ENCODE data around the gene TRMT1.

DNA sequence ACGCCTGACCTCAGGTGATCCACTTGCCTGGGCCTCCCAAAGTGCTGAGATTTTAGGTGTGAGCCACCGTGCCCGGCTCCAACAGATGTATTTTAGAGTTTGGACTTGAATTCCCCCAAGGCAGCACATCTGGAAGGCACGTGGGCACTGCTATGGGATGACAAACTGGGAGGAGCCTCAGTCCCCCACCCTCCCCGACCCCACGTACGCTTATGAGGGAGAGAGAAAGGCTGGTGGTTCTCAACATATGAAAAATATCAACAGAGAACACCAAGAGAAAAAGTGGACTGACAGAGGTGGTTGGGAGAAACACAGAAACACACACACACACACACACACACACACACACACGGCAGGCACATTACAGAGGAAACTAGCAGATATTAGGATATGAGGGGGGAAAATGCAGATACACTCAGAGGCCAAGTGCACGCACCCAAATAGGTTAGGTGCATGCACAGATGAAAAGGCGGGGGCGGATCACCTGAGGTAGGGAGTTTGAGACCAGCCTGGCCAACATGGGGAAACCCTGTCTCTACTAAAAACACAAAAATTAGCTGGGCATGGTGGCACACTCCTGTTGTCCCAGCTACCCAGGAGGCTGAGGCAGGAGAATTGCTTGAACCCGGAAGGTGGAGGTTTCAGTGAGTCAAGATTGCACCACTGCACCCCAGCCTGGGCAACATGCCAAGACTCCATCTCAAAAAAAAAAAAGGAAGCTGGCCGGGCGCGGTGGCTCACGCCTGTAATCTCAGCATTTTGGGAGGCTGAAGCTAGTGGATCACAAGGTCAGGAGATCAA is 30.4 kb upstream of the TRMT1 start:
- TF ChIP-seq, protein P1, sequence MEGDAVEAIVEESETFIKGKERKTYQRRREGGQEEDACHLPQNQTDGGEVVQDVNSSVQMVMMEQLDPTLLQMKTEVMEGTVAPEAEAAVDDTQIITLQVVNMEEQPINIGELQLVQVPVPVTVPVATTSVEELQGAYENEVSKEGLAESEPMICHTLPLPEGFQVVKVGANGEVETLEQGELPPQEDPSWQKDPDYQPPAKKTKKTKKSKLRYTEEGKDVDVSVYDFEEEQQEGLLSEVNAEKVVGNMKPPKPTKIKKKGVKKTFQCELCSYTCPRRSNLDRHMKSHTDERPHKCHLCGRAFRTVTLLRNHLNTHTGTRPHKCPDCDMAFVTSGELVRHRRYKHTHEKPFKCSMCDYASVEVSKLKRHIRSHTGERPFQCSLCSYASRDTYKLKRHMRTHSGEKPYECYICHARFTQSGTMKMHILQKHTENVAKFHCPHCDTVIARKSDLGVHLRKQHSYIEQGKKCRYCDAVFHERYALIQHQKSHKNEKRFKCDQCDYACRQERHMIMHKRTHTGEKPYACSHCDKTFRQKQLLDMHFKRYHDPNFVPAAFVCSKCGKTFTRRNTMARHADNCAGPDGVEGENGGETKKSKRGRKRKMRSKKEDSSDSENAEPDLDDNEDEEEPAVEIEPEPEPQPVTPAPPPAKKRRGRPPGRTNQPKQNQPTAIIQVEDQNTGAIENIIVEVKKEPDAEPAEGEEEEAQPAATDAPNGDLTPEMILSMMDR (IDR thresholded peaks at IDR 0.05) = no peak
- no peak for TF ChIP-seq POLR2A (IDR thresholded peaks at IDR 0.05)

All from gastroesophageal sphincter (tissue), 3 donors.